ENCODE results near the gene CRB1.
"Not testable (repeated sequence)": the region's sequence is repeated elsewhere in the genome, so short reads cannot be mapped to it uniquely, and the experiment has no call there.

- TF ChIP-seq ARNT (IDR thresholded peaks at IDR 0.05); TAF1 (IDR thresholded peaks at IDR 0.05; ENCODE audit: control insufficient read depth, extremely low read depth, insufficient read depth, low read length, severe bottlenecking); BRCA1 (IDR thresholded peaks at IDR 0.05); BRCA1 (CRISPR knock-in tag; IDR thresholded peaks at IDR 0.05); ATF2 (CRISPR knock-in tag; IDR thresholded peaks at IDR 0.05); CTCF (IDR thresholded peaks at IDR 0.05 in 2 of 3, conservative IDR thresholded peaks at IDR 0.05 in 1 of 3; ENCODE audit: insufficient read depth in 2 of 3, low read depth in 1 of 3, low read length in 3 of 3); MAFF (IDR thresholded peaks at IDR 0.05; ENCODE audit: low read length); ZKSCAN8 (CRISPR knock-in tag; IDR thresholded peaks at IDR 0.05); MAX (CRISPR knock-in tag; IDR thresholded peaks at IDR 0.05); STAT6 (CRISPR knock-in tag; IDR thresholded peaks at IDR 0.05); DLX4 (CRISPR knock-in tag; IDR thresholded peaks at IDR 0.05); CREM (IDR thresholded peaks at IDR 0.05; ENCODE audit: low read depth); POLR2AphosphoS5 (IDR thresholded peaks at IDR 0.05; ENCODE audit: control insufficient read depth, insufficient read depth, low read depth, low read length): not testable (repeated sequence)
Observed at GRCh38 chr1:197491505-197491904, 223.5 kb downstream of the CRB1 start.
